Keratinocyte (primary cell): ENCODE measurements around the gene SAMD13.

Source experiments
- CTCF ChIP-seq, 3 experiments: IDR thresholded peaks in 1 of 3; conservative IDR thresholded peaks in 1 of 3; optimal IDR thresholded peaks in 1 of 3; 2 replicates in 2 of 3; 3 replicates in 1 of 3; pipeline versions ENCODE3 to v1.5.1; 2011; ENCODE audit warnings: low read length in 3 of 3, mild to moderate bottlenecking in 3 of 3, moderate library complexity in 2 of 3, control low read depth in 1 of 3, inconsistent platforms in 1 of 3; ENCODE audit not compliant: insufficient read depth in 2 of 3; ENCODE audit errors: extremely low read depth in 1 of 3
- EZH2 ChIP-seq: IDR thresholded peaks from one replicate; pipeline ENCODE4 v1.6.1; 2012; ENCODE audit warnings: inconsistent platforms, mild to moderate bottlenecking, low read length, moderate library complexity

GRCh38 chr1:84352298-84353106 is 51.0 kb downstream of the SAMD13 start:
- TF ChIP-seq CTCF (optimal IDR thresholded peaks at IDR 0.05 in 1 of 3, IDR thresholded peaks at IDR 0.05 in 1 of 3, conservative IDR thresholded peaks at IDR 0.05 in 1 of 3; ENCODE audit: extremely low read depth in 1 of 3, insufficient read depth in 2 of 3, low read length in 3 of 3) (no peak), EZH2 (no peak)
